Heart left ventricle (tissue), 16 donors: Measurements from ENCODE around the gene ZBTB7C. TPM values are rescaled to one million over a fixed set of nuclear protein-coding genes. Genes with fewer than 3 reads are reported as not detected.

Source experiments
- ATAC-seq, 4 donors: fragments of 200-7000 bp; cut with Tn5 transposase; one replicate each; pipeline ENCODE4 v1.9.1; 2020 to 2022; ENCODE audit warnings: moderate library complexity in 4 of 4, mild to moderate bottlenecking in 3 of 4, moderate number of reproducible peaks in 1 of 4
- DNase-seq, 5 donors: peaks; one replicate each; pipeline ENCODE4 v3.0.0-alpha.2; 2020
- H3K27ac ChIP-seq, 12 donors: fragments of 200-600 bp; sonication (generic) in 4 of 12; one replicate each; pipeline versions ENCODE4 v1.5.0 to v1.8.0; 2016 to 2022; ENCODE audit warnings: mild to moderate bottlenecking in 2 of 12
- H3K27me3 ChIP-seq, 9 donors: fragments of 200-600 bp; sonication (generic) in 2 of 9; one replicate each; pipeline versions ENCODE4 v1.5.1 to v1.8.0; 2016 to 2022; ENCODE audit warnings: mild to moderate bottlenecking in 3 of 9
- H3K36me3 ChIP-seq, 9 donors: fragments of 200-600 bp; sonication (generic) in 2 of 9; one replicate each; pipeline versions ENCODE4 v1.5.0 to v1.8.0; 2018 to 2022; ENCODE audit warnings: mild to moderate bottlenecking in 2 of 9
- H3K4me1 ChIP-seq, 12 donors: fragments of 200-600 bp; sonication (generic) in 4 of 12; one replicate each; pipeline versions ENCODE4 v1.5.0 to v1.8.0; 2016 to 2022; ENCODE audit warnings: mild to moderate bottlenecking in 3 of 12
- H3K4me3 ChIP-seq, 12 donors: fragments of 200-600 bp; sonication (generic) in 4 of 12; one replicate each; pipeline versions ENCODE4 v1.5.0 to v1.8.0; 2017 to 2022; ENCODE audit warnings: mild to moderate bottlenecking in 9 of 12, moderate library complexity in 4 of 12
- H3K9me3 ChIP-seq, 12 donors: fragments of 200-600 bp; sonication (generic) in 4 of 12; one replicate each; pipeline versions ENCODE4 v1.5.0 to v1.8.0; 2016 to 2022; ENCODE audit warnings: mild to moderate bottlenecking in 1 of 12
- POLR2A ChIP-seq, 2 donors: fragments of 450-650 bp; IDR thresholded peaks; one replicate each; pipeline ENCODE4 v1.6.1; 2017; ENCODE audit warnings: antibody characterized with exemption in 2 of 2, mild to moderate bottlenecking in 2 of 2, moderate library complexity in 2 of 2
- WGBS, 4 donors: extraction: QIAGEN DNeasy Blood & Tissue Kit in 2 of 4; methylation state at CpG; one replicate each; pipeline versions ENCODE4 v1.1.5 to v1.1.7; 2013 to 2018; 5-methylcytosine and 5-hydroxymethylcytosine counted together
- intact Hi-C, 10 donors: fragments of 100-400 bp; cut with DNase I; formaldehyde crosslinking; loops; one replicate each; pipeline versions ENCODE4 v1.11.1 to v1.14.2; 2022
- polyA plus RNA-seq, 2 donors: library from polyadenylated mRNA; stranded (reverse); fragments of 200-250 nt; gene quantifications; one replicate each; pipeline ENCODE4 v1.2.3, GENCODE V29; 2013
- total RNA-seq, 9 donors: library from RNA; depleted of rRNA in 2 of 9; stranded (reverse); fragments of >200 nt in 2 of 9; fragmentation: NEBNext Ultra II Directional in 3 of 9; extraction: Animal tissue kit (Norgen Biotek cat#: 25700) in 3 of 9; gene quantifications; one replicate each; pipeline versions ENCODE4 v1.1.0 to v1.2.4, GENCODE V29; 2016 to 2023
- TF ChIP-seq, protein P1 (sequence below), 12 donors: fragments of 200-600 bp; sonication (generic) in 4 of 12; IDR thresholded peaks; one replicate each; pipeline versions ENCODE4 v1.5.0 to v1.8.0; 2018 to 2022; ENCODE audit warnings: antibody characterized with exemption in 12 of 12, mild to moderate bottlenecking in 5 of 12
- donor health status: ischemic (EF 13 %, LVEDD 7.1; RV severe dilation, severe dysfunction).
- donor health status: healthy with polysubstance abuse.
- donor health status: DM: no; HTN: yes; CAD: no.
- donor health status: DM: no; HTN: no; CAD: no.
- donor health status: ischemic (EF 25% LVEDD 6.9; RV normal size, moderate dysfunction).
- donor health status: ischemic (EF 25% LVEDD 5.7; RV mildly dilated, moderate dysfunction).
- donor health status: healthy.
- donor health status: DM: yes; HTN: yes; CAD: no.
- donor health status: ischemic (EF 35%, LVEDD 5.7; RV mildly dilated, moderate dysfunction).
- donor health status: nonischemic (EF 11% LVEDD 7.7; RV severe dilation, severe dysfunction).
- donor health status: DM: yes; HTN: yes; CAD: no.
- donor health status: PGD.
- donor health status: ischemic (EF 29% LVEDD 5.4; RV normal size, mild dysfunction).
- donor health status: nonischemic (EF 23%, LVEDD 6.1; RV moderate dilation, normal function).

Gene ZBTB7C
- total and polyA plus RNA-seq, 11 donors = 0.68 to 7.5 (median 2.3) TPM

DNA sequence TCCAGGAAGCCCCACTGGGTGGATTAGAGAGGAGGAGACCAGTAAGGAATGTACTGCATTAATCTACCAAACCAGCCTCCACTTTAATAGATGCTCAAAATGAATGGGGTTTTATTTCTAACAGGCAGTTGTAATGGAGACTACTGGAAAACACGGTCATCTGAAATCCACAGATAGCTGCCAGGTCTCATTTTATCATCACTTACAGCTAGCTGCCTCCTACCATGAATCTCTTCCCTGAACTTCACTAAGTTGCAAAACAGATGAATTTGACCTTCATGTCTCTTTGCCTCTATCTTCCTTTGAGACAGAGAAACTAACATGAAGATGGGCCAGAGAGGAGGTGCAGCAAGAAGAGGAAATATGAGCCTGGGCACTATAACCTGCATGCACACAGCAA is 21.9 kb downstream of the ZBTB7C start:
- TF ChIP-seq POLR2A (IDR thresholded peaks at IDR 0.05) = no peak
- no peak overlapping the region for H3K4me3 ChIP-seq
- no peaks in the 10 kb centered on the region for H3K36me3 ChIP-seq
- no peaks in the 10 kb centered on the region for H3K9me3 ChIP-seq
- intact Hi-C loops = no loop called here
- peaks cover 0 to 10% (median 3%) of the 10 kb centered on the region in 12 donors for H3K4me1 ChIP-seq
- H3K27me3 ChIP-seq = no peaks in the 10 kb centered on the region
- no peak for ATAC-seq
- 32 to 68% (median 45%) methylated on average over 1 of the region's 1 CpG for WGBS, 4 donors
- DNase-seq = no peak
- H3K27ac ChIP-seq = no peak overlapping the region

DNA sequence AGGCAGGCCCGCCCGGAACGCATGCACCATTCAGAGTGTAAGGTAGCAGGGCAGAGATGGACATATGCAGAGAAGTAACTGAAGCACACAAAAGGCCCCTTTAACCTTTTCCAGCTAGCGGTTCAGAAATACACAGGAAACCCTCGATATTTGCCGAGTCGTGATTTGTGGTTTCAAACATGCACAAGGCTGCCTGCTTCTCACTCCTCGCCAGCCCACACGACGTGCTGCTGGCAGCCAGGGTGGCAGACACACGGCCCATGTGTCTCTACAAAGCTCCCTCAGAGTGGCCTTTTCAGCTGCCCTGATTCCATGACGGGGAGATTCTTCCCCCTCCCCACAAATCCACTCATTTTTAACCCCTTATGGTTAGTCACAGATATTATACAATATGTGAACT is 23.6 kb downstream of the ZBTB7C start:
- Histone ChIP-seq H3K9me3 (no peaks in the 10 kb centered on the region), H3K27ac (no peak overlapping the region), H3K27me3 (no peaks in the 10 kb centered on the region), H3K36me3 (no peaks in the 10 kb centered on the region), H3K4me3 (no peak overlapping the region), H3K4me1 (peaks cover 0 to 3% (median 0%) of the 10 kb centered on the region in 12 donors)
- intact Hi-C loops = no loop called here
- TF ChIP-seq, protein P1, sequence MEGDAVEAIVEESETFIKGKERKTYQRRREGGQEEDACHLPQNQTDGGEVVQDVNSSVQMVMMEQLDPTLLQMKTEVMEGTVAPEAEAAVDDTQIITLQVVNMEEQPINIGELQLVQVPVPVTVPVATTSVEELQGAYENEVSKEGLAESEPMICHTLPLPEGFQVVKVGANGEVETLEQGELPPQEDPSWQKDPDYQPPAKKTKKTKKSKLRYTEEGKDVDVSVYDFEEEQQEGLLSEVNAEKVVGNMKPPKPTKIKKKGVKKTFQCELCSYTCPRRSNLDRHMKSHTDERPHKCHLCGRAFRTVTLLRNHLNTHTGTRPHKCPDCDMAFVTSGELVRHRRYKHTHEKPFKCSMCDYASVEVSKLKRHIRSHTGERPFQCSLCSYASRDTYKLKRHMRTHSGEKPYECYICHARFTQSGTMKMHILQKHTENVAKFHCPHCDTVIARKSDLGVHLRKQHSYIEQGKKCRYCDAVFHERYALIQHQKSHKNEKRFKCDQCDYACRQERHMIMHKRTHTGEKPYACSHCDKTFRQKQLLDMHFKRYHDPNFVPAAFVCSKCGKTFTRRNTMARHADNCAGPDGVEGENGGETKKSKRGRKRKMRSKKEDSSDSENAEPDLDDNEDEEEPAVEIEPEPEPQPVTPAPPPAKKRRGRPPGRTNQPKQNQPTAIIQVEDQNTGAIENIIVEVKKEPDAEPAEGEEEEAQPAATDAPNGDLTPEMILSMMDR (IDR thresholded peaks at IDR 0.05) = no peak
- no peak for TF ChIP-seq POLR2A (IDR thresholded peaks at IDR 0.05)
- DNase-seq (no peak), ATAC-seq (no peak)
- 80 to 92% (median 82%) methylated on average over 12 of the region's 12 CpGs for WGBS, 4 donors

DNA sequence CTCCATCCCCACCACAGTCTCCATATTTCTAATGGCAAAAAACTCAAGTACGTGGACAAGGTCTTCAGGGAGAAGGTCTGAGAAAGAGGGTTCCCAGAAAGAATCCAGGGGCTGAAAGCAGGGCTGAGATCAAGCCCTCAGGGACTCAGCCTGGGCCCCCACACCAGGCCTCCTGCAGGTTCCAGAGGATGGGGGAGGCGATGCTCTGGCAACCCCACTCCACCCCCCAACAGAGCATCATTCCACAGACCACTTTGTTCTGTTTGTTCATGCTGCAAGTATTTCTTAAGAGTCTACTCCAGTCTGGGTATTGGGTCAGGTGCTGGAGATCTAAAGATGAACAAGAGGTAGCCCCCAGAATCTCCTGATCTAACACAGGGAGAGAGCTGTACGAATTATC is 32.2 kb downstream of the ZBTB7C start:
- H3K27me3 ChIP-seq = no peaks in the 10 kb centered on the region
- peaks cover 0 to 4% (median 0%) of the 10 kb centered on the region in 12 donors for H3K9me3 ChIP-seq
- peak in 1 of 5 donors; percentile 1 for DNase-seq
- no peaks in the 10 kb centered on the region for H3K36me3 ChIP-seq
- intact Hi-C loops = loop anchor here in 1 of 10 donors (5.0 kb wide), 1 partner anchor 50 kb away; no protein-coding TSS in a partner anchor
- no peak overlapping the region for H3K4me3 ChIP-seq
- WGBS, 4 donors = 33 to 82% (median 42%) methylated on average over 3 of the region's 3 CpGs
- TF ChIP-seq, protein P1 (IDR thresholded peaks at IDR 0.05) = no peak
- no peak for TF ChIP-seq POLR2A (IDR thresholded peaks at IDR 0.05)
- ATAC-seq = no peak
- no peak overlapping the region for H3K27ac ChIP-seq
- peaks cover 0 to 18% (median 3%) of the 10 kb centered on the region in 12 donors for H3K4me1 ChIP-seq

DNA sequence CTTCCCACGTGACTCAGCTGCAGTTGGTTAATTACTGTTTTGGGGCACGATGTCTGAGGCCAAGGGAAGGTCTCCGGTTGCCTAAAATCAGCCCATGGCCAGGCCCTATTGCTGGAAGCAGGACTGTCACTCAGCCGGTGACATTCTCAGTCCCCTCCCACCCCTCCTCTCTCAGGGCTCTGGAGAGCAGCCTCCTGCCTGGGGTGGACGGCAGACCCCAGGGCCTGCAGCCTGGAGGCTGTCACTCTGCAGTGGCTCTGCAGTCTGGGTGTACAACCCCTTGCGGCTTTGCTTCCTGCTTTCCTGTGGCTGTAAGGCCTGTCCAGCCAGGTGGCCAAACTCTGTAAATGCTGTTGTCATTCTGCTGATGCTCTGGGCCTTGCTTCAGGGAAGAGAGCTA is 32.8 kb downstream of the ZBTB7C start:
- H3K27ac ChIP-seq = no peak overlapping the region
- intact Hi-C loops = loop anchor here in 1 of 10 donors (5.0 kb wide), 1 partner anchor 49 kb away; no protein-coding TSS in a partner anchor
- peak in 1 of 5 donors; percentile 10 for DNase-seq
- TF ChIP-seq, protein P1 (IDR thresholded peaks at IDR 0.05) = no peak
- no peak for TF ChIP-seq POLR2A (IDR thresholded peaks at IDR 0.05)
- H3K27me3 ChIP-seq = no peaks in the 10 kb centered on the region
- H3K4me3 ChIP-seq = no peak overlapping the region
- H3K4me1 ChIP-seq = peaks cover 0 to 18% (median 3%) of the 10 kb centered on the region in 12 donors
- H3K9me3 ChIP-seq = peaks cover 0 to 4% (median 0%) of the 10 kb centered on the region in 12 donors
- no peak for ATAC-seq
- H3K36me3 ChIP-seq = no peaks in the 10 kb centered on the region
- 68 to 76% (median 71%) methylated on average over 6 of the region's 6 CpGs for WGBS, 4 donors
